NCI-H2107 treated with DMSO at 0.1 percent for 48 hours (cell line): ENCODE data around the gene LUZP1.

Experiments used
- DNase-seq: peaks from one replicate; lab custom pipeline; 2025; ENCODE audit not compliant: unreplicated experiment; lab: John Stamatoyannopoulos, UW

The LUZP1 gene

DNA sequence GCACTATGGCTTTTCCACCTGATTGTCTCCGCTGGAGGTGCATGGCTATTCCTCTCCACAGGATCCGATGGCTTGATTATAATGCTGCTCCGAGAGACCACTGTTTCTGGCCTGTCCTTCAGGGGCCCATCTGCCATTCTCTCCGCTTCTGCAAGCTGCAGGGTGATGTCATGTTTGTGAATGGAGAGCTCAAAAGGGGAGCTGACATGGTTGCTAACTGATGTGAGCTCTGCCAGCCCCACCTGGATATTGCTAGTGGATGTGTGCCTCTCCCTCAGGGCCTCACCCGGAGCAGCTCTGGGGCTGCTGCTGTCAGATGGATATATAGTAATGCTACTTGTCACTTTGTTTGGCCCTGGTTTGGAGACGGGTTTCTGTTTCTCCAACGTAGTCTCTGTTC is 77.1 kb downstream of the LUZP1 start:
- no peak for DNase-seq

DNA sequence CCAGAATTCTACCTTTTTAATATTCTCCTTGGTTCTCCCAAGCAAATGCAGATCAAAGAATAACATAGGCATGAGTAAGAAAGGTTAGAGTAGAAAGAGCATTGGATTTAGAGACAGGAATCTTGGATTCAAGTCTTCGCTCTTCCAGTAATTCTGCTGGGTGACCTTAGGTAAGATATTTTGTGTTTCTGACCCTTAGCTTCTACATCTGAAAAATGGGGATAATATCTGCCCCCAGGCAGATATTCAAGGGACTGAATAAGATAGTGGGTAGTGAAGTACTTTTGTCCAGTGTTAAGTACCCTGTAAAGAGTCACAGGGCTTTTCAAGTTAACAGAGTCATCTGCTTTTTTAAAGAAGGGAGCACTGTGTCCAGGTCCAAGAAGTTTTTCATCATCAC is 78.6 kb downstream of the LUZP1 start:
- DNase-seq, result no peak

DNA sequence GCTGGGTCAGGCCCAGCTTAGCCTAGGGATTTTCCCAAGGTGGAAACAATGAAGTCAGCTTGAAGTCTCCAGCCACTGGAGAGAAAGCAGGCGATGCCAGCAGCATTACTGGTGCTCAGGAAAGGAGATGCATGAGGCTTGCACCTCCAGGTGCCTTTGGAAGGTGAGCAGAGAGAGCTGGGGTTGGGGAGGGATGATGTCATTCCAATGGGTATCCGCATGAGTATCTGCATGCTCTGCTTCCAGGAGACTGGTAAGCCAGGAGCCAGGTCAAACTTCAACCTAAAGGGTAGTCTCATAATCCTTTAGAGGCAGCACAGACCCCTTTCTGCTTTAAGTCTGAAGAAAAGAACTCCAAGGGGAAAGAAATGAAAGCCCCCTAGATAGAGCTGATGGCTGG is 80.6 kb downstream of the LUZP1 start:
- DNase-seq, result no peak

DNA sequence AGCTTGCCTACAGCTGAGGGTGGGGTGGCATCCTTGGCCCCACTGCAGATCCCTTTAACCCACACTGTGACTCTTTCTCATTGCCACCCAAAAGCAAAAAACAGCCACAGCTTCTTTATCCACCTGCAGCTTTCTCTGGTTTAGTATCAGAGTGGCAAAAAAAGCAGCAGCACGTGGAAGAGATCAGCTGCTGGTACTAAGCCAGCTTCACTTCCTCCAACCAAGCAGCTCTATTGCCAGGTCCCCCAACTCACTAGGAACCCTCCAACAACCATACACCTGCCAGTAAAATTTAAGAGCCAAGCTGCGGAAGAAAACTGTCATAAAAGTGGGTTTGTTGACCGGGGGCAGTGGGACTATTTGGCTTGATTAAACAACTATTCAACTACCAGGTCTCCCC is 83.0 kb downstream of the LUZP1 start:
- DNase-seq, result no peak

DNA sequence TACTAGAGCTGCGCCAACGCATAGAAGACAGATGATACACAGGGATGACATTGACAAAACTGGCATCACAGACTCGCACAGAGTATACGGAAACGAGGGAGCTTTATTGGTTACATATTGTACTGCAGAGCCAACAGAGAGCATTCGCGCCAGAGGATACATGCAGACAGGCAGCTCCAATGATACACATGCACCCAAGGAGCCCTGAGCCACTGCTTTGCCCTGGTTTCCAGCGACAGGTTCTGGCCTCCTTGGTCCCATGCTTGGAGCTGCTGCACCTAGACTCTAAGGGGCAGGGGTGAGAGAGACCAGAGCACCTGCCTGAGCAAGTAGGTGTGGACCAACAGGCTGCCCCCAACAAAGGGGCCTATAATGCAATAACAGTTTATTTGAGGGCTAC is 83.8 kb downstream of the LUZP1 start:
- DNase-seq, result no peak

DNA sequence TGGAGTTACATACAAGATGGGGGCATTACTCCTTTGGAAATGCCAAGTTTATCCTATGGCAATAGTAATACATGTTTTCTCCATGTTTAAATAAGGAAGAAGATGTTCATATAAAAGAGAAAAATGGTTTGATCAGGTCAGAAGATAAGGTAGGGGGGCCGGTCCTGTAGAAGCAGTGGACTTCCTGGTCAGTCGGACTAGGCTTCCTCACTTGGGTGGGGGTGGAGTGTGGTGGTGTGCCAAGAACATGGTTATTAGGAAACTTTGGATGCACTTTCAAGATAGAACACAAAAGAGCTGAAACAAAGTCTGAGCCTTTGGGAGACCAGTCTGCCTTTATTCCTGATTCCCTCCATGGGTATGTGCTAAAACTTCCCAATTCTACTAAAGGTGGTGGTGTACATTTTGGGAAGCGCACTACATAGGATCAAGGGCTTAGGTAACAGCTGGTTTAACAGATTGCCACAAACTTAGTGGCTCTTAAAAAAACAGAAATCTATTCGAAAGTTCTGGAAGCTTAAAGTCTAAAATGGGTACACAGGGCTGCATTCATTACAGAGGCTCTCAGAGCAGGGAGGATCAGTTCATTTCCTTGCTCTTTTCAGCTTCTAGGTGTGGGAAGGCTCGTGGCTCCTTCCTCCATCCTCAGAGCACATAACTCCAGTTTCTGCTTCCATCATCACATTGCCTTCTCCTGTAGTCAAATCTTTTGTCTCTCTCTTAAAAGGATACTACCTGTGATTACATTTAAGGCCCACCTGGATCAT is 84.8 kb downstream of the LUZP1 start:
- DNase-seq, result no peak

DNA sequence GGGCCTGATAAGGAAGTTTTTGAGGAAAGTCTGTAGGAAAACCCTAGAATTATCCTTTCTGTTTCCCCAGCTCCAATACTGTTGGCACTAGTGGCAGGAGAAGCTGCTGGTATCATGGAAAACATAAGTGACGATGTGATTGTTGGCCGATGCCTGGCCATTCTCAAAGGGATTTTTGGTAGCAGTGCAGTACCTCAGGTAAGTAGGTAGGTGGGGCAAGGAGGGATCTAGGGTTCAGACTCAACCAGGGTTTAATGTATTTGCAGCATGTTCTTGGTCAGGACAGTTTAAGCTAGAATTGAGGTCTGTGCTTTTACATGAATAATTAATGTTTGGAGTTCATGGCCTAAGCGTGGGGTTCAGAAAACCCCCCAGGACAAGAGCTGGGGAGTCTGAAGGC is 87.3 kb downstream of the LUZP1 start:
- no peak for DNase-seq

DNA sequence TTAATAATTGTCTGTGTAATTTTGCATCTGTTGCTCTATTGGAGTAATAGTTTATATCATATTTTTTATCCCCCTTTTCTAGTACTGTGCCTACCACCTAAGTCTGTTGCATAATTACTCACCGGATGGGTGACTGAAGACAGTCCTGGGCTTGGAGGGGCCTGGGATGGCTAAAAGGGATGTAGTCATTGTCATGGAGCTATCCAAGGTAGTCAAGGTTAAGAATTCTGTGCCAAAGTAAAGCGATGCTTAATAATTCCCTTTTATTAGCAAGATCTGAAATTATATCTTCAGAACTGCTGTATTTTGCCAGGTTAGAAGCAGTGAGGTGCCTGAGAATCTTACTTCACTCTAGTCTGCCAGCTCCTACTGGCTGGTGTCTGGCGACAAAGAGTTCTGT is 87.8 kb downstream of the LUZP1 start:
- no peak for DNase-seq

DNA sequence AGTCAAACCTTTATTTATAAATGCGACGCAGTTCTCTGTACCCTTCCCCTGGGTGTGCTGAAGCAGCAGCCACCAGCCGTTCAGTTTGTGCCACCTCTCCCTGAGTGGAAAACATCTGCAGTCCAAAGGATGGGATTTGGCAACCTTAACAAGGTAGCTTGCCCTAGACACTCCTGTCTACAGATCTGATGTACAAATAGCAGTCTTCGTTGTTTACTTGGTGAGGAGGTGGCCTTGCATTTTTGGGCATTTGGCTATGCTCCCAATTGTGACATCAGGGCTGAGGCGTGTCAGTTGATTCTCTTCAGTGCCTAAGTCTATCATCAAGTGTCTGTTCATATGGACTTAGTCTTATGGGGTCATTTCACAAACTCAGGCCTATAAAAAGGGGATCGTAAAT is 89.6 kb downstream of the LUZP1 start:
- DNase-seq, result no peak

DNA sequence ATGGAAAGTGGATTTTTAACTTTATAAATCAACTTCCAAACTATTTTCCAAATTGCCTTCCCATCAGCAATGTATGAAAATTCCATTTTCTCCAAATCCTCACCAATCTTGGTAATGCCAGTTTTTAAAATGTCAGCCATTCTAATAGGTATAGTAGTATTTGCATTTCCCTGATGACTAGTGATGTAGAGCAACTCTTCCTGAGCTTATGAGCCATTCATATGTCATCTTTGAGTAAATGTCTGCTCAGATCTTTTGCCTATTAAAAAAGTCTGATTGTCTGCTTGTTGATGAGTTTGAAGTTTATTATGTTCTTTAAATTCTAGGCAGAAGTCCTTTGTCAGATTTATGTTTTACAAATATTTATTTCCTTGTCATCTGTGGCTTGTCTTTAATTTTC is 94.6 kb downstream of the LUZP1 start:
- DNase-seq, result no peak

DNA sequence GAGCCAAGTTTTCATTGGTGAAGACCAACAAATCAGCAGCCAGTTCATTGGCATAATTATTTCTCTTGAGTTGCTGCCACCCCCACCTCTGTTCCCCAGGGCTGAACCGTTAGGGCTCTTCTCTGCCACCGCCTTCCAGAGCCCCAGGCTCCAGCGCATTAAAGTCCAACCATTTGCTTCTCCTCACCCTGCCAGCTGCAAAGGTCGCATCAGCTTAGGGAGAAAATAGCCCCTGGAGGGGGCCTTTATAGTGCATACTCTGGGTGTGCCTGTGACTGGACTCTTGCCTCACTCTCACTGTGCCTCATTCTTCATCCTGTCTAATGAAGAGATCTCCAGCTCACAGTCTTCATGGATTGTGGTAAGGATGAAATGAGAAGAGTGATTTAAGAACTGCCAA is 99.0 kb downstream of the LUZP1 start:
- DNase-seq, result no peak

DNA sequence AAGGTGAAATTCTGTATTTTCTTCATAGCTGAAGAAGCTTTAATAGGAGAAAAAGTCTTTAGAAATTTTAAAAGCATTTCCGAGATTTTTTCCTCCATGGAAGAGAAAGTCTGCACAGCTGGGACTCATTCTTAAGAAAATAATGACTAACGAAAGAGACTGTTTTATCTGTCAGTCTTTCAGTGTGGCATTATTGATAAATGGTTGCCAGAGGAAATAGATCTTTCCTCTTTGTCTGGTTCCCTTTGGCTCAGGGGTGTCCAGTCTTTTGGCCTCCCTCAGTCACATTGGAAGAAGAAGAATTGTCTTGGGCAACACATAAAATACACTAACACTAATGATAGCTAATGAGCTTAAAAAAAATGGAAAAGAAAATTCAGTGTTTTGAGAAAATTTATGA is 99.5 kb downstream of the LUZP1 start:
- no peak for DNase-seq

DNA sequence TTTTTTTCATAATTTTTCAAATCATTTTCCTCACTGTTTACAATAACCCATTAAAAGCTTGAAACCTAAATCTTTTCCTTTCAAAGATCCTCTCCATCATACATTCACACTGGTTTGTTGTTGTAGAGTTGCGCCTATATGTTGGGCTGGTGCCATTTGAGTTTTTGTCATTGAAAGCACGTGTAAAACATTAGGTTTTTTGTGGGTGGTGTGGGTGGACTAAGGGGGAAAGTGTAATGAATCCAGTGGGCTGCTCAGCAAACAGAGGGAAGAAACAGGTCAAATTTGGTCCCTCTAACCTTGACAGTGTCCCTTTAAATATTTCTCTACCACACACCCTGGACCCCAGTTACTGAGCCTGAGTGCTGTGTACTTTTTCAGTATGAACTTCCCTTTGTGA is 102.6 kb downstream of the LUZP1 start:
- no peak for DNase-seq

DNA sequence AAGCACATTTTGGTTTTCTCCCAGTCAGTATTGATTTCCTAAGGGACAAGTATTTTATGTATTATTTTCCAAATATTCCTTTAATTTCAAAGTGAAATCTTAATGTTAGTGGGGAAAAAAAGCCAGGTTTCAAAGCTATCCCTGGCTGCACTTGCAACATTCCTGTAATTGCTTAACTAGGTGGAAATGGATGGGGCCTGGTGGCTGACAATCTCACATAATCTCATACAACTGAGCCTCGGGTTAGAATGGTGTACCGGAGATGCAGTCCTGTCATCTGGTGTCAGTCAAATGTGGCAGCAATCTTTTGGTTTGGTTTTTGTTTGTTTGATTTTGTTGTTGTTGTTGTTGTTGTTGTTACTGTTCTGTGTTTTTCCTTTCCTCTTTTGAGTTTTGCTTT is 103.3 kb downstream of the LUZP1 start:
- DNase-seq, result no peak

DNA sequence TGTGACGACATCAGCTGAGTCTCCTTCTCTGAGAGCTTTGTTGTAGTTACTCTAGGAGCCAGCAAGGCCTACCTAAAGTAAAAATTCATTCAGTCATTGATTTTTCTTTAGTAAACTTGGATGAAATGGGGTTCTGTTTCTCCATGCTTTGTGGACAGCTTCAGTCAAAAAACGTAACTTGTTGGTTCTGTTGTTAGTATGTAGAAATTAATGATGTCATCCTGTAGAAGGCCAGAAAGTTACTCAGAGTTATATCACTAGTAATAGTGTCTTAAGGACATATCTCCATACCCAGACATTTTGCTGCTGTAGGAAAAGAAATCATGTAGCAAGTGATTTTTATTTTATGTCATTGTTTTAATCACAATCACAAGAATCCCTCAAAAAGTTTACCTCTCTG is 106.4 kb downstream of the LUZP1 start:
- DNase-seq, result no peak

DNA sequence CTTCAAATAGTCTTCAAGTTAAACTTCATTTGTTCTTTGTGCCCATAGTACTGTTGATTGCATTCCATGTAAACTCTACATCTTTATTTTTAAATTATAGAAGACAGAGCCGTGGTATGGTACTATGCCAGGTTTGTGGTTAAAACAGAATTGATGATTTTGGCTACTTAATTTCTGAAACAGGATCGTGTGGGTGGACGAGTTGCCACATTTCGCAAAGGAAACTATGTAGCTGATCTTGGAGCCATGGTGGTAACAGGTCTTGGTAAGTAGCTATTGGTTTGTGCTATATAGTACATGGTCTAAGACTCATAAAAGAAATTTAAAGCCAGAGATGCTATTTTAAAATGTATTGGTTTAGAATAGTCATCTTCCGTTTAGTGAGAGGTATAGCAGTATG is 111.4 kb downstream of the LUZP1 start:
- DNase-seq, result no peak

DNA sequence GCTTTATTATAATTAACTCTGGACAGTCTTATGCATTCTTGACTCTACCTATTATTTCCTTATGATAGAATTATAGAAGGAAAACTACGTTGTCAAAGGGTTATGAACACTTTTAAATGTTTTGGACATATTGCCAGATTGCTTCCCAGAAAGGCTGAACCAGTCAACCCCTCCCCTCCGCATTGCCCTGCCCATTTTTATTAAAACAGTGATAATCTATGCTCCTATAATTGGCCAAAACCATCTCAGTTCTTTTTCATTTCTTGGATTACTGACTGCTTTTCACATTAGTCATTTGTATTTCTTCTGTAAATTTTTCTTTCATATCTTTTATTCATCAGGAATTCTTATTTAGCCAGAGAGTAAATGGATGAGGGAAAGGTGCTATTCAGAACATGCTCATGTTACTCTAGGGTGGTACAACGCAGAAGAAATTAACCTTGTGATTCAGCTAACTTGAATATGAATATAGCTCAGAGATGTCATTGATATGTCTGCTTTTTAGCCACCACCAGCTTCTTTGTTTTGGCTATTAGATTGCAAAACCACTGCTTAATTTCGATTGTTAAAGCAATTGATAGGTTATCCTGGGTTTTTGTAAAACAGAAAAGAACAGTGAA is 117.3 kb downstream of the LUZP1 start:
- no peak for DNase-seq

DNA sequence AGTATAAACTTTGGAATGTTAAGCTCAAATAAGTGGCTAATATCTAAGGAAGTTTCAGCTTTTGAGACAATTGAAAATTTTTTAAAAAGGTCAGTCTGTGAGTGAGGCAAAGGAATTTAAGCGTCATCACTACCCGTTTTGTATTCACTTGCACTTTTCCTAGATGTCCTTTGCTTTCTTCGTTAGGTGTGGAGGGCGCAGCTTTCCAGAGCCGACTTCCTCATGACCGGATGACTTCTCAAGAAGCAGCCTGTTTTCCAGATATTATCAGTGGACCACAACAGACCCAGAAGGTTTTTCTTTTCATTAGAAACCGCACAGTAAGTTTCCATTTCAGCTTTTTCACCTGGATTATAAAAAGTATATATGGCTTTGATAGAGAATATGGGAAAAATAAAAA is 118.5 kb downstream of the LUZP1 start:
- DNase-seq, result no peak

DNA sequence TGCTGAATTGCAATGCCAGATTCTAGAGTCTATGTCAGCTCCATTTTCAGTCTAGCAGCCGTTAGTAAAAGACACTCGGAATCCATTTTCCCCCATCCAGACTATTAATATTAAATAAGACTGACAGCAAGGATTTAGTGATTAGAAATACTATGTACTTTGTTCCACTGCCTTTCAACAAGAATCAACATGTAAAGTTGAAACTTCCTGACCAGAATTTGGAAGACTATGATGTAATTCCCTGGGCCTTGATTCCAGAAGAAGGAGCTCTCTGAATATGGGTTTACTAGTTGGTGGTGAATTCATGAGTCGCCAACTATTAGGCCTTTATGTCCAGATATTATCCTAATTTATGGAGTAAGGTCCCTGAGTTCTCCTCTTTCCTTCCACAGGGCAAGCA is 124.6 kb downstream of the LUZP1 start:
- DNase-seq, result no peak

DNA sequence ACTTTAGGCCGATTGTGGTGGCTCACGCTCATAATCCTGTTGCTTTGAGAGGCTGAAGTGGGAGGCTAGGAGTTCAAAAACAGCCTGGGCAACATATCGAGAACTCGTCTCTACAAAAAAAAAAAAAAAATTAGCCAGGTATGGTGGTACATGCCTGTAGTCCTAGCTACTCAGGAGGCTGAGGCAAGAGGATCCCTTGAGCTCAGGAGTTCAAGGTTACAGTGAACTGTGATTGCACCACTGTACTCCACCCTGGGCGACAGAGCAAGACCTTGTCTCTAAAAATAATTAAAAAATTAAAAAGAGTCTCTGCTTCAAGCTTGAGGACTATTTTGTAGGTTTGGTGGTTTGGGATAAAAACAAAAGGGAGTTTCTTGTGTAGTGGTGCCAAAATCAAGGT is 128.1 kb downstream of the LUZP1 start:
- DNase-seq, result no peak

DNA sequence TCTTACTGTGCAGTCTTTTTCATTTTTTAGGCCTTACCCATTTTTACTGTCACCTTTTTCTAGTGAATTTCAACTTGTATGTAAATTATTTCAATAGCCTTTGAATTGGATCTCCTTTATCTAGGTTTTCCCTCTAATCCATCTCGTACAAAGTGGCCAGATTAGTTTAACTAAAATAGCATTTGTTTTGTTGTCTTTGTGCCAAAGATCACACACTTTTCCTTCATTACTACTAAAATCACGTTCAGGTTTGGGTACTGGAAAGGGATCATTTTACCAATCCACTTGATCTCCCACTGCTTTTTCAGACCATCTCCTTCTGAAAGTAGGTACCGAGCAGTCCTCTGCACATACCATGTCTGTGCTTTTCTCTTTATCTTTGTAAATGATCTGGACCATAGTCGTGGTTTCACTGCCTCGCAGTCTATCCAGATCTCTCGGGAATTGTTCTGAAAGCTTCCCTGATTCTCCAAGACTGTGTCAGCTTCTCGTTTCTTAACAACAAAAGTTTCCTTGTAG is 129.3 kb downstream of the LUZP1 start:
- no peak for DNase-seq

DNA sequence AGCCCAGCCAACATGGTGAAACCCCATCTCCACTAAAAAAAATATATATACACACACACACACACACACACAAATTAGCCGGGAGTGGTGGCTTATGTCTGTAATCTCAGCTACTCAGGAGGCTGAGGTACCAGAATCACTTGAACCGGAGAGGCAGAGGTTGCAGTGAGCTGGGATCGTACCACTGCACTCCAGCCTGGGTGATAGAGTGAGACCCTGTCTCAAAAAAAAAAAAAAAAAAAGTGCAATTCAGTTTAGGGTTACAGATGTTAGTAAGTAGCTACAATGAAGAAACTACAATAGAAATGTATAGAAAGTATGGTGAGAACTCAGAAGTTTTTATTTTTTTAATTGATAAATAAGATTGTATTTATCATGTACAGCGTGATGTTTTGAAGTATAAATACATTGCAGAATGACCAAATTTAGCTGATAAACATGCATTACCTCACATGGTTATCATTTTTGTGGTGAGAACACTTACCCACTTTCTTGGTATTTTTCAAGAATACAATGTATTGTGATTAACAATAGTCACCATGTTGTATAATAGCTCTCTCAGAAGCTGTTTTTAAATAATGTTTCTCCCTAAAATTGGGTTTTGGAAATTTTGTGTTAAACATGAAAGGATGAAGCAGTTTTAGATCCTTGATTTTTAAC is 131.4 kb downstream of the LUZP1 start:
- DNase-seq, result no peak
